Mammary epithelial cell (primary cell): ENCODE data around the gene PAH.

ENCODE experiments used
- CTCF ChIP-seq, 2 donors: IDR thresholded peaks in 1 of 2; conservative IDR thresholded peaks in 1 of 2; 2 replicates each; pipeline ENCODE4 v1.5.1; 2011 to 2012; ENCODE audit warnings: inconsistent platforms in 2 of 2, low read length in 2 of 2, mild to moderate bottlenecking in 2 of 2, control low read depth in 1 of 2, low read depth in 1 of 2; ENCODE audit not compliant: insufficient read depth in 1 of 2; ENCODE audit errors: extremely low read depth in 1 of 2
- EZH2 ChIP-seq: IDR thresholded peaks from 2 replicates; pipeline ENCODE4 v1.6.1; 2012; ENCODE audit warnings: low read length, inconsistent platforms, borderline replicate concordance

- TF ChIP-seq CTCF (conservative IDR thresholded peaks at IDR 0.05 in 1 of 2, IDR thresholded peaks at IDR 0.05 in 1 of 2; ENCODE audit: extremely low read depth in 1 of 2, insufficient read depth in 1 of 2, low read depth in 1 of 2, low read length in 2 of 2) (no peak), EZH2 (no peak)
Observed at GRCh38 chr12:102888511-102888910, 28.5 kb downstream of the PAH start.
